ENCODE measurements around the gene ACTL9. TPM values are rescaled to one million over a fixed set of nuclear protein-coding genes. Genes with fewer than 3 reads are reported as not detected.

ACTL9 gene
- not detected in 2 replicates for total RNA-seq

DNA sequence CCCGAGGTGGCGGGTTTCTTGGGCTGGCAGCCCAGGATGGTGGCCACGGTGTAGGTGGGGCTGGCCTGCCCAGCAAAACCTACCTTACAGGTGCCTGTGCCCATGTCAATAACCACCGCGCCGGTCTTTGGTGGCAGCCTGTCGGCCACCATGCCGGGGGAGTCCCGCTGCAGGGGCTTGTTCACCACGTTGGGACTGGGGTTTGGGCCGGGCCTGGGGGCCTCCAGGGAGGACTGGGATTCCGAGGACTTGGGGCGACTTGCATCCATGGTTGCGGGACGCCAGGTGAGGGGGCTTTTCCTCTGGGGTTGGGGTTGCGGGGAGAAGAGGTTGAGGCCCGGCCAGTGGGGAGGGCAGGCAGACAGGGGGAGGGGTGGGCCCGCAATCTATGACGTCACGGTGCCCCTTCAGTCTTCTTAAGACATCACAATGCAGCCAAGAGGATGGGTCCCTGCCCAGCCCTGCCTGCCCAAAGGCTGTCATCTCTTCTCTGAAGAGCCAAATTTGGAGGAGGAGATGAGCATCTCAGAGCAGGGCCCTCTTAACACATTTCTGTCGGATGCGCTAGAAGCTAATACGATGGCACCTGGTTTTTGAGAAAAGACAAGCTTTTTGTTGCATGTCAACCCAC lies at the start of gene ACTL9:
TSS of gene ACTL9 (minus strand) at position 363 of the 631 bp plus-strand sequence. CDS start at position 269, 94 bp downstream.

GRCh38 chr19:8721334-8721733 lies 22.7 kb upstream of the ACTL9 start, which contains the start of gene OR2Z1:
Gene OR2Z1 (plus strand): TSS chr19:8721634. CDS start chr19:8731029, 9,395 bp downstream.

Other genes with a start within 250 kb of the ACTL9 start
- gene PRAM1, start 196.2 kb downstream of the ACTL9 start, total RNA-seq = not detected in 2 replicates
- 3.5 and 3.7 TPM in 2 replicates for gene ZNF414, start 184.6 kb downstream of the ACTL9 start, total RNA-seq
- 0.15 and 1.0 TPM in 2 replicates for gene MYO1F, start 121.4 kb downstream of the ACTL9 start, total RNA-seq
- 3.0 and 3.7 TPM in 2 replicates for gene ADAMTS10, start 88.1 kb downstream of the ACTL9 start, total RNA-seq
- not detected in 2 replicates for gene NFILZ, start 68.2 kb downstream of the ACTL9 start, total RNA-seq
- not detected in 2 replicates for gene OR2Z1, start 22.8 kb upstream of the ACTL9 start, total RNA-seq
- gene ZNF558, start 133.5 kb upstream of the ACTL9 start, total RNA-seq = 12.4 and 14.9 TPM in 2 replicates
- not detected in 2 replicates for gene MBD3L1, start 133.6 kb upstream of the ACTL9 start, total RNA-seq

Measured in bronchus fibroblast of lung (primary cell).